ENCODE measurements around the gene ATG14.

- TF ChIP-seq ZNF792 (tag by site-specific recombination; IDR thresholded peaks at IDR 0.05) (no peak), CTCF (tag by site-specific recombination; IDR thresholded peaks at IDR 0.05) (no peak), ZNF785 (tag by site-specific recombination; IDR thresholded peaks at IDR 0.05) (no peak), ZNF560 (tag by site-specific recombination; IDR thresholded peaks at IDR 0.05; ENCODE audit: borderline replicate concordance) (no peak)
Observed at GRCh38 chr14:55436519-55436918, 24.9 kb upstream of the ATG14 start.
